K562 (cell line): ENCODE data around the gene LIMCH1.

Experiments used
- CTCF ChIP-seq, 3 experiments: IDR thresholded peaks in 2 of 3; conservative IDR thresholded peaks in 1 of 3; 2 replicates each; pipeline ENCODE4 v1.5.1; 2011 to 2012; ENCODE audit warnings: low read length in 3 of 3, mild to moderate bottlenecking in 3 of 3, control low read depth in 2 of 3, improper control_type of control experiment in 1 of 3, inconsistent platforms in 1 of 3, low read depth in 1 of 3, mixed read lengths in 1 of 3, moderate library complexity in 1 of 3; ENCODE audit not compliant: insufficient read depth in 2 of 3
- FIP1L1 ChIP-seq: fragments of 200-400 bp; formaldehyde crosslinking; IDR thresholded peaks from 2 replicates; pipeline ENCODE4 v1.6.1; 2018; ENCODE audit warnings: mild to moderate bottlenecking, low read depth, low read length; ENCODE audit not compliant: poor library complexity, severe bottlenecking
- HMBOX1 ChIP-seq: sonication (generic); IDR thresholded peaks from 2 replicates; pipeline ENCODE4 v1.6.1; 2016
- MAFK ChIP-seq: IDR thresholded peaks from 2 replicates; pipeline ENCODE4 v1.6.1; 2011; ENCODE audit warnings: low read length, improper control_type of control experiment
- MTA3 ChIP-seq: fragments of 450-650 bp; formaldehyde crosslinking; IDR thresholded peaks from 2 replicates; pipeline ENCODE4 v1.6.1; 2017; ENCODE audit warnings: mild to moderate bottlenecking, borderline replicate concordance
- POLR2A ChIP-seq: fragments of 450-650 bp; conservative IDR thresholded peaks from 2 replicates; pipeline ENCODE4 v1.6.1; 2016
- SMAD3 ChIP-seq: fragments of 450-650 bp; formaldehyde crosslinking; conservative IDR thresholded peaks from 2 replicates; pipeline ENCODE4 v1.4.0; 2020; ENCODE audit warnings: mild to moderate bottlenecking
- TARDBP ChIP-seq: fragments of 450-650 bp; IDR thresholded peaks from 2 replicates; pipeline ENCODE4 v1.6.1; 2016
- ZBTB1 ChIP-seq: sonication (generic); formaldehyde crosslinking; IDR thresholded peaks from 2 replicates; pipeline ENCODE4 v1.8.1; 2023; ENCODE audit warnings: missing genetic modification reagents, low read depth, mild to moderate bottlenecking, borderline replicate concordance
- ZBTB17 ChIP-seq: fragments of 450-650 bp; formaldehyde crosslinking; IDR thresholded peaks from 2 replicates; pipeline ENCODE4 v1.4.0; 2020; ENCODE audit warnings: mild to moderate bottlenecking
- ZNF274 ChIP-seq: IDR thresholded peaks from 2 replicates; pipeline ENCODE4 v1.6.1; 2011; ENCODE audit warnings: low read depth, mild to moderate bottlenecking, low read length, moderate library complexity, borderline replicate concordance
- ZNF408 ChIP-seq: fragments of 250-450 bp; sonication (Bioruptor Pico); IDR thresholded peaks from 2 replicates; pipeline ENCODE4 v1.4.0; 2020; ENCODE audit warnings: low read depth, mild to moderate bottlenecking, moderate library complexity
- ZNF740 ChIP-seq, 3 experiments: fragments of 200-800 bp in 1 of 3; sonication (Bioruptor generic) in 1 of 3; sonication (generic) in 1 of 3; formaldehyde crosslinking in 1 of 3; IDR thresholded peaks; 2 replicates each; pipeline versions ENCODE4 v1.6.1 to v1.8.0; 2016 to 2022; ENCODE audit warnings: mild to moderate bottlenecking in 2 of 3, missing compliant biosample characterization in 2 of 3, missing genetic modification characterization in 2 of 3, missing genetic modification reagents in 1 of 3
- ZNF76 ChIP-seq: fragments of 250-450 bp; sonication (Bioruptor Pico); IDR thresholded peaks from 2 replicates; pipeline ENCODE4 v1.4.0; 2020; ENCODE audit warnings: mild to moderate bottlenecking, moderate library complexity, borderline replicate concordance

GRCh38 chr4:41587286-41587685 lies 49.3 kb downstream of the LIMCH1 start:
- TF ChIP-seq MAFK (no peak), FIP1L1 (no peak), TARDBP (no peak), CTCF (IDR thresholded peaks at IDR 0.05 in 2 of 3, conservative IDR thresholded peaks at IDR 0.05 in 1 of 3; ENCODE audit: insufficient read depth in 2 of 3, low read depth in 1 of 3, low read length in 3 of 3) (no peak), HMBOX1 (no peak), ZNF740 (CRISPR knock-in tag; IDR thresholded peaks at IDR 0.05) (no peak), ZNF740 (tag; IDR thresholded peaks at IDR 0.05) (no peak), POLR2A (no peak), MTA3 (no peak), ZBTB1 (CRISPR knock-in tag) (no peak), ZNF274 (no peak), ZNF408 (no peak), ZBTB17 (CRISPR knock-in tag) (no peak), SMAD3 (CRISPR knock-in tag) (no peak), ZNF76 (CRISPR knock-in tag) (no peak)
